ENCODE measurements around the gene CAMKK1.

The CAMKK1 gene

GRCh38 chr17:3917391-3917931 is 24.6 kb upstream of the CAMKK1 start:
- DNase-seq = no peak

- DNase-seq = no peak
These were observed 24.0 kb upstream of the CAMKK1 start for GRCh38 chr17:3916825-3917224.

GRCh38 chr17:3915995-3916696 is 23.3 kb upstream of the CAMKK1 start, which contains the start of gene P2RX1:
P2RX1 (minus strand) TSS chr17:3916465; CDS start chr17:3916225, 240 bp downstream.
- no peak for DNase-seq

GRCh38 chr17:3915581-3915994 is 22.7 kb upstream of the CAMKK1 start:
- no peak for DNase-seq

- no peak for DNase-seq
These were observed 21.4 kb upstream of the CAMKK1 start for GRCh38 chr17:3914312-3914670.

GRCh38 chr17:3913531-3914311 is 20.9 kb upstream of the CAMKK1 start:
- DNase-seq = no peak

GRCh38 chr17:3912827-3913226 is 20.0 kb upstream of the CAMKK1 start:
- no peak for DNase-seq

- DNase-seq = no peak
These were observed 18.6 kb upstream of the CAMKK1 start for GRCh38 chr17:3911271-3912053.

- DNase-seq = no peak
These were observed 17.8 kb upstream of the CAMKK1 start for GRCh38 chr17:3910420-3911270.

- DNase-seq = no peak
These were observed 16.4 kb upstream of the CAMKK1 start for GRCh38 chr17:3909257-3909656.

- no peak for DNase-seq
These were observed 14.8 kb upstream of the CAMKK1 start for GRCh38 chr17:3907483-3908216.

- no peak for DNase-seq
These were observed 14.0 kb upstream of the CAMKK1 start for GRCh38 chr17:3906881-3907280.

GRCh38 chr17:3905017-3905520 is 12.2 kb upstream of the CAMKK1 start:
- no peak for DNase-seq

GRCh38 chr17:3904501-3904900 is 11.6 kb upstream of the CAMKK1 start:
- DNase-seq = no peak

- no peak for DNase-seq
These were observed 11.0 kb upstream of the CAMKK1 start for GRCh38 chr17:3903881-3904290.

- no peak for DNase-seq
These were observed 10.4 kb upstream of the CAMKK1 start for GRCh38 chr17:3903051-3903825.

GRCh38 chr17:3900646-3901045 is 7.8 kb upstream of the CAMKK1 start:
- DNase-seq = no peak

- DNase-seq = no peak
These were observed 4.9 kb upstream of the CAMKK1 start for GRCh38 chr17:3897731-3898130.

GRCh38 chr17:3896968-3897235 is 4.0 kb upstream of the CAMKK1 start:
- no peak for DNase-seq

- DNase-seq = no peak
These were observed 3.5 kb upstream of the CAMKK1 start for GRCh38 chr17:3896108-3896967.
